IMR-90 (cell line): Measurements from ENCODE around the gene KLHL2.

Experiments used
- POLR2A ChIP-seq: IDR thresholded peaks from 2 replicates; pipeline ENCODE4 v1.6.1; 2012; ENCODE audit warnings: mild to moderate bottlenecking, low read depth, low read length
- TF ChIP-seq, protein P1 (sequence below): conservative IDR thresholded peaks from 2 replicates; pipeline ENCODE4 v1.5.1; 2012; ENCODE audit warnings: mild to moderate bottlenecking, low read depth, low read length, improper control_type of control experiment

- TF ChIP-seq, protein P1, sequence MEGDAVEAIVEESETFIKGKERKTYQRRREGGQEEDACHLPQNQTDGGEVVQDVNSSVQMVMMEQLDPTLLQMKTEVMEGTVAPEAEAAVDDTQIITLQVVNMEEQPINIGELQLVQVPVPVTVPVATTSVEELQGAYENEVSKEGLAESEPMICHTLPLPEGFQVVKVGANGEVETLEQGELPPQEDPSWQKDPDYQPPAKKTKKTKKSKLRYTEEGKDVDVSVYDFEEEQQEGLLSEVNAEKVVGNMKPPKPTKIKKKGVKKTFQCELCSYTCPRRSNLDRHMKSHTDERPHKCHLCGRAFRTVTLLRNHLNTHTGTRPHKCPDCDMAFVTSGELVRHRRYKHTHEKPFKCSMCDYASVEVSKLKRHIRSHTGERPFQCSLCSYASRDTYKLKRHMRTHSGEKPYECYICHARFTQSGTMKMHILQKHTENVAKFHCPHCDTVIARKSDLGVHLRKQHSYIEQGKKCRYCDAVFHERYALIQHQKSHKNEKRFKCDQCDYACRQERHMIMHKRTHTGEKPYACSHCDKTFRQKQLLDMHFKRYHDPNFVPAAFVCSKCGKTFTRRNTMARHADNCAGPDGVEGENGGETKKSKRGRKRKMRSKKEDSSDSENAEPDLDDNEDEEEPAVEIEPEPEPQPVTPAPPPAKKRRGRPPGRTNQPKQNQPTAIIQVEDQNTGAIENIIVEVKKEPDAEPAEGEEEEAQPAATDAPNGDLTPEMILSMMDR = no peak
- TF ChIP-seq POLR2A = no peak
Measured at GRCh38 chr4:165184220-165184619, 23.1 kb upstream of the KLHL2 start.
